SK-N-SH (cell line): ENCODE data around the gene SACS.

Source experiments
- MXI1 ChIP-seq: IDR thresholded peaks from 2 replicates; pipeline ENCODE4 v1.6.1; 2012; ENCODE audit warnings: mild to moderate bottlenecking, low read depth, low read length, improper control_type of control experiment
- NRF1 ChIP-seq: IDR thresholded peaks from 2 replicates; pipeline ENCODE4 v1.6.1; 2012; ENCODE audit warnings: low read depth, mild to moderate bottlenecking, low read length
- POLR2AphosphoS5 ChIP-seq: IDR thresholded peaks from 2 replicates; pipeline ENCODE4 v1.6.1; 2012; ENCODE audit warnings: low read depth, low read length
- RAD21 ChIP-seq: IDR thresholded peaks from 2 replicates; pipeline ENCODE4 v1.6.1; 2012; ENCODE audit warnings: mild to moderate bottlenecking, low read length
- RCOR1 ChIP-seq: fragments of 150-350 bp; IDR thresholded peaks from 2 replicates; pipeline ENCODE4 v1.6.1; 2017; ENCODE audit warnings: antibody characterized with exemption, low read length
- RFX5 ChIP-seq: IDR thresholded peaks from 2 replicates; pipeline ENCODE4 v1.6.1; 2012; ENCODE audit warnings: mild to moderate bottlenecking, improper control_type of control experiment, low read length
- RXRA ChIP-seq: IDR thresholded peaks from 2 replicates; pipeline ENCODE4 v1.4.0; 2012; ENCODE audit warnings: low read depth, mild to moderate bottlenecking, borderline replicate concordance
- TCF12 ChIP-seq: IDR thresholded peaks from 2 replicates; pipeline ENCODE4 v1.4.0; 2012
- YY1 ChIP-seq: IDR thresholded peaks from 2 replicates; pipeline ENCODE4 v1.4.0; 2012; ENCODE audit warnings: low read depth, mild to moderate bottlenecking
- TF ChIP-seq, protein P1 (sequence below): fragments of 200-600 bp; sonication (generic); IDR thresholded peaks from 2 replicates; pipeline ENCODE4 v1.6.1; 2017; ENCODE audit warnings: antibody characterized with exemption, mild to moderate bottlenecking, moderate library complexity
- TF ChIP-seq, protein P2 (sequence below): IDR thresholded peaks from 2 replicates; pipeline ENCODE4 v1.4.0; 2012; ENCODE audit warnings: low read depth, borderline replicate concordance
- TF ChIP-seq, protein P3 (sequence below): fragments of 150-350 bp; IDR thresholded peaks from 2 replicates; pipeline ENCODE4 v1.6.1; 2017; ENCODE audit warnings: antibody characterized with exemption, low read length, low read depth, borderline replicate concordance

DNA sequence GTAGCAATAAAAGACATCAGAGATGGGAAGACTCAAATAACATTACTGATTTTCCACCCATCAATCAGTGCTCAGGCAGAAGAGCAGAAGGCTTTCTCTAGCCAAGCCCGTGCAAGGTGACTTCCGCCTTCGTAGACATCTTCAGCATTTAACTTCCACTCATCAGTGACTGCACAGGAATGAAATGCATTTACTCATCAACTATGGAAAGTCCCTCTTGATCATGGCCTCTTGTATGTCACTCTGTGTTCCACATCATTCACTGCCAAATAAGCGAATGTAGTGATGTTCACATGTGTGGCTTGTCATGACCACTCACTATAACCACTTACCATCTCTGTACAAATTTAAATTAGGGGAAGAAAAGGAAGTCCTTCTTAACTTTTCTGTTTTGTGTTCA is 49.4 kb downstream of the SACS start:
- TF ChIP-seq POLR2AphosphoS5, result no peak
- TF ChIP-seq, protein P1, sequence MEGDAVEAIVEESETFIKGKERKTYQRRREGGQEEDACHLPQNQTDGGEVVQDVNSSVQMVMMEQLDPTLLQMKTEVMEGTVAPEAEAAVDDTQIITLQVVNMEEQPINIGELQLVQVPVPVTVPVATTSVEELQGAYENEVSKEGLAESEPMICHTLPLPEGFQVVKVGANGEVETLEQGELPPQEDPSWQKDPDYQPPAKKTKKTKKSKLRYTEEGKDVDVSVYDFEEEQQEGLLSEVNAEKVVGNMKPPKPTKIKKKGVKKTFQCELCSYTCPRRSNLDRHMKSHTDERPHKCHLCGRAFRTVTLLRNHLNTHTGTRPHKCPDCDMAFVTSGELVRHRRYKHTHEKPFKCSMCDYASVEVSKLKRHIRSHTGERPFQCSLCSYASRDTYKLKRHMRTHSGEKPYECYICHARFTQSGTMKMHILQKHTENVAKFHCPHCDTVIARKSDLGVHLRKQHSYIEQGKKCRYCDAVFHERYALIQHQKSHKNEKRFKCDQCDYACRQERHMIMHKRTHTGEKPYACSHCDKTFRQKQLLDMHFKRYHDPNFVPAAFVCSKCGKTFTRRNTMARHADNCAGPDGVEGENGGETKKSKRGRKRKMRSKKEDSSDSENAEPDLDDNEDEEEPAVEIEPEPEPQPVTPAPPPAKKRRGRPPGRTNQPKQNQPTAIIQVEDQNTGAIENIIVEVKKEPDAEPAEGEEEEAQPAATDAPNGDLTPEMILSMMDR, result no peak
- TF ChIP-seq NRF1, result no peak
- peak; percentile 29; the same call in 1 of the 2 replicates for TF ChIP-seq TCF12
- no peak for TF ChIP-seq YY1
- TF ChIP-seq MXI1, result no peak
- no peak for TF ChIP-seq RFX5
- TF ChIP-seq RAD21, result no peak
- TF ChIP-seq, protein P2, sequence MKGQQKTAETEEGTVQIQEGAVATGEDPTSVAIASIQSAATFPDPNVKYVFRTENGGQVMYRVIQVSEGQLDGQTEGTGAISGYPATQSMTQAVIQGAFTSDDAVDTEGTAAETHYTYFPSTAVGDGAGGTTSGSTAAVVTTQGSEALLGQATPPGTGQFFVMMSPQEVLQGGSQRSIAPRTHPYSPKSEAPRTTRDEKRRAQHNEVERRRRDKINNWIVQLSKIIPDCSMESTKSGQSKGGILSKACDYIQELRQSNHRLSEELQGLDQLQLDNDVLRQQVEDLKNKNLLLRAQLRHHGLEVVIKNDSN, result no peak
- TF ChIP-seq RCOR1, result no peak
- TF ChIP-seq RXRA, result no peak
- TF ChIP-seq, protein P3, sequence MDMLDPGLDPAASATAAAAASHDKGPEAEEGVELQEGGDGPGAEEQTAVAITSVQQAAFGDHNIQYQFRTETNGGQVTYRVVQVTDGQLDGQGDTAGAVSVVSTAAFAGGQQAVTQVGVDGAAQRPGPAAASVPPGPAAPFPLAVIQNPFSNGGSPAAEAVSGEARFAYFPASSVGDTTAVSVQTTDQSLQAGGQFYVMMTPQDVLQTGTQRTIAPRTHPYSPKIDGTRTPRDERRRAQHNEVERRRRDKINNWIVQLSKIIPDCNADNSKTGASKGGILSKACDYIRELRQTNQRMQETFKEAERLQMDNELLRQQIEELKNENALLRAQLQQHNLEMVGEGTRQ, result no peak
